Measurements from ENCODE around the gene WAC.
"Not testable (repeated sequence)": the region's sequence is repeated elsewhere in the genome, so short reads cannot be mapped to it uniquely, and the experiment has no call there.

The WAC gene

GRCh38 chr10:28612877-28613276, 80.0 kb downstream of the WAC start:
- no peak for DNase-seq (ENCODE audit: low read depth)

GRCh38 chr10:28616514-28616913, 83.6 kb downstream of the WAC start:
- no peak for DNase-seq (ENCODE audit: low read depth)

- no peak for DNase-seq (ENCODE audit: low read depth)
Measured at GRCh38 chr10:28619455-28619854, 86.5 kb downstream of the WAC start.

- DNase-seq (ENCODE audit: low read depth) = no peak
Measured at GRCh38 chr10:28620251-28620650, 87.3 kb downstream of the WAC start.

GRCh38 chr10:28623483-28623882, 90.6 kb downstream of the WAC start:
- no peak for DNase-seq (ENCODE audit: low read depth)

- no peak for DNase-seq (ENCODE audit: low read depth)
Measured at GRCh38 chr10:28624351-28624750, 91.4 kb downstream of the WAC start.

- no peak for DNase-seq (ENCODE audit: low read depth)
Measured at GRCh38 chr10:28627102-28627501, 94.2 kb downstream of the WAC start.

GRCh38 chr10:28628184-28628893, 95.4 kb downstream of the WAC start:
- peak; percentile 61 for DNase-seq (ENCODE audit: low read depth)

- DNase-seq (ENCODE audit: low read depth) = no peak
Measured at GRCh38 chr10:28631896-28632583, 99.1 kb downstream of the WAC start.

GRCh38 chr10:28632584-28632945, 99.6 kb downstream of the WAC start:
- no peak for DNase-seq (ENCODE audit: low read depth)

- no peak for DNase-seq (ENCODE audit: low read depth)
Measured at GRCh38 chr10:28633750-28634149, 100.8 kb downstream of the WAC start.

GRCh38 chr10:28637346-28637745, 104.4 kb downstream of the WAC start:
- no peak for DNase-seq (ENCODE audit: low read depth)

- DNase-seq (ENCODE audit: low read depth) = no peak
Measured at GRCh38 chr10:28638392-28638791, 105.5 kb downstream of the WAC start.

GRCh38 chr10:28640551-28640950, 107.6 kb downstream of the WAC start:
- DNase-seq (ENCODE audit: low read depth) = no peak

GRCh38 chr10:28644647-28645046, 111.7 kb downstream of the WAC start:
- DNase-seq (ENCODE audit: low read depth) = no peak

- DNase-seq (ENCODE audit: low read depth) = no peak
Measured at GRCh38 chr10:28652106-28652505, 119.2 kb downstream of the WAC start.

GRCh38 chr10:28652703-28653102, 119.8 kb downstream of the WAC start:
- no peak for DNase-seq (ENCODE audit: low read depth)

GRCh38 chr10:28658824-28659223, 125.9 kb downstream of the WAC start:
- not testable (repeated sequence) for DNase-seq (ENCODE audit: low read depth)

GRCh38 chr10:28661035-28661434, 128.1 kb downstream of the WAC start:
- no peak for DNase-seq (ENCODE audit: low read depth)

GRCh38 chr10:28663576-28664368, 130.9 kb downstream of the WAC start:
- DNase-seq (ENCODE audit: low read depth) = peak; percentile 52

GRCh38 chr10:28664369-28664740, 131.4 kb downstream of the WAC start:
- no peak for DNase-seq (ENCODE audit: low read depth)

GRCh38 chr10:28666751-28667467, 134.0 kb downstream of the WAC start:
- no peak for DNase-seq (ENCODE audit: low read depth)
